ENCODE measurements around the gene FAIM2.
"Not testable (repeated sequence)": the region's sequence is repeated elsewhere in the genome, so short reads cannot be mapped to it uniquely, and the experiment has no call there.

Gene FAIM2

GRCh38 chr12:49863946-49864797 is 39.5 kb downstream of the FAIM2 start:
- in situ Hi-C loops (cut with HindIII; ENCODE audit: low sequenced_read_pairs): no loop called here
- no peak for DNase-seq (ENCODE audit: low read depth)
- no peak overlapping the region for H3K4me3 ChIP-seq (ENCODE audit: low read depth, low read length)
- TF ChIP-seq CTCF (IDR thresholded peaks at IDR 0.05; ENCODE audit: low read depth, low read length, missing control alignments): no peak

- in situ Hi-C loops (cut with HindIII; ENCODE audit: low sequenced_read_pairs); H3K4me3 ChIP-seq (ENCODE audit: low read depth, low read length); DNase-seq (ENCODE audit: low read depth): not testable (repeated sequence)
These were observed 42.8 kb downstream of the FAIM2 start for GRCh38 chr12:49860921-49861320.

- H3K4me3 ChIP-seq (ENCODE audit: low read depth, low read length); in situ Hi-C loops (cut with HindIII; ENCODE audit: low sequenced_read_pairs); DNase-seq (ENCODE audit: low read depth): not testable (repeated sequence)
These were observed 47.8 kb downstream of the FAIM2 start for GRCh38 chr12:49855890-49856289.

GRCh38 chr12:49854976-49855375 is 48.7 kb downstream of the FAIM2 start:
- H3K4me3 ChIP-seq (ENCODE audit: low read depth, low read length): no peak overlapping the region
- TF ChIP-seq CTCF (IDR thresholded peaks at IDR 0.05; ENCODE audit: low read depth, low read length, missing control alignments): no peak
- DNase-seq (ENCODE audit: low read depth): no peak
- in situ Hi-C loops (cut with HindIII; ENCODE audit: low sequenced_read_pairs): no loop called here

GRCh38 chr12:49853671-49854070 is 50.0 kb downstream of the FAIM2 start:
- TF ChIP-seq CTCF (IDR thresholded peaks at IDR 0.05; ENCODE audit: low read depth, low read length, missing control alignments): no peak
- in situ Hi-C loops (cut with HindIII; ENCODE audit: low sequenced_read_pairs): no loop called here
- no peak for DNase-seq (ENCODE audit: low read depth)

GRCh38 chr12:49847161-49847560 is 56.5 kb downstream of the FAIM2 start:
- no peak overlapping the region for H3K4me3 ChIP-seq (ENCODE audit: low read depth, low read length)
- in situ Hi-C loops (cut with HindIII; ENCODE audit: low sequenced_read_pairs): no loop called here
- no peak for TF ChIP-seq CTCF (IDR thresholded peaks at IDR 0.05; ENCODE audit: low read depth, low read length, missing control alignments)
- no peak for DNase-seq (ENCODE audit: low read depth)

More at GRCh38 chr12:49853671-49854070, 50.0 kb downstream of the FAIM2 start:
- H3K4me3 ChIP-seq (ENCODE audit: low read depth, low read length): no peak overlapping the region

- no peak for DNase-seq (ENCODE audit: low read depth)
- no peak for TF ChIP-seq CTCF (IDR thresholded peaks at IDR 0.05; ENCODE audit: low read depth, low read length, missing control alignments)
- no peak overlapping the region for H3K4me3 ChIP-seq (ENCODE audit: low read depth, low read length)
- in situ Hi-C loops (cut with HindIII; ENCODE audit: low sequenced_read_pairs): no loop called here
These were observed 57.7 kb downstream of the FAIM2 start for GRCh38 chr12:49846032-49846431.

Data from astrocyte of the cerebellum (primary cell).